Skin of body (tissue), 2 donors: ENCODE data around the gene NFATC2. TPM values are rescaled to one million over a fixed set of nuclear protein-coding genes. Genes with fewer than 3 reads are reported as not detected.

Experiments
- DNase-seq: peaks from one replicate; lab custom pipeline; 2025; lab: John Stamatoyannopoulos, UW
- total RNA-seq: library from RNA; depleted of rRNA; stranded (reverse); fragments of >200 nt; gene quantifications from one replicate; pipeline ENCODE4 v1.2.3, GENCODE V29; 2014

Gene NFATC2
- total RNA-seq = 6.0 TPM

GRCh38 chr20:51542571-51543421 is at the start of gene NFATC2:
Gene NFATC2 (minus strand): TSS chr20:51542719. CDS start chr20:51542499, 220 bp downstream.
- DNase-seq = no peak

- DNase-seq = peak; percentile 70
These were observed 49.4 kb upstream of the NFATC2 start for GRCh38 chr20:51591871-51592270.

- no peak for DNase-seq
These were observed 46.2 kb upstream of the NFATC2 start for GRCh38 chr20:51588762-51589161.

DNA sequence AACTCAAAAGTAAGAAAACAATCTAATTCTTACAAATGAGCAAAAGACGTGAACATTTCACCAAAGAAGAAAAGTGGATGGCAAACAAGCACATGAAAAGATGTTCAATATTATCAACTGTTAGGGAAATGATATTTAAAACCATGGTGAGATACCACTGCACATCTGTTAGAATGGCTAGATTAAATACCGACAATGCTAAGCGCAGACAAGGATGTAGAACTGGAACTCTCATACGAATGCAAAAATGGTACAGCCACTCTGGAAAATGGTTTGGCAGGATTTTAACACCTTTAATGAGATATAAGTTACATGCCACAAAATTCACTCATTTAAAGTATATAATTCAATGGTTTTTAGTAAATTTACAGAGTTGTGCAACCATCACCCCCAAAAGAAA is 44.6 kb upstream of the NFATC2 start:
- DNase-seq = no peak

DNA sequence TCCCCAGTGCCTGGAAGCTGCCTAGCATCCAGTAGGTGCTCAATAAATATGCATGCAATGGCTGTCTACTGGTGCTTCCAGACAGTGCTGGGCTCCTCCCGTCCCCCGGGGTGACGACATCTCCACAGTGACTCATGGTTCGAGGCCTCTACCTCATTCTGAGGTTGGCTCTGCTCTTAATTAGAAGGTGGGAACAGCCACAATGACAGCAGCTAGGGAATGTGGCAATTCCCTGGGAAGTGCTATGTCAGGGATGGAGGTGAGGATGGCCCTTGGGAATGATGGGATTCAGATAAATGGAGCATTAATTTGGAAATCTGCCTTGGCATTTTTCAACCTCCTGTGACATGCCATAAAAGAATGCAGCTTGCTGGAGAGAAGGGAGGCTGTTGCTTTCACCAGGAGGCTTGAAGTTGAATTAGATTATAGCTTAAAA is 43.5 kb upstream of the NFATC2 start:
- DNase-seq = no peak

- DNase-seq = no peak
These were observed 42.6 kb upstream of the NFATC2 start for GRCh38 chr20:51585148-51585547.

DNA sequence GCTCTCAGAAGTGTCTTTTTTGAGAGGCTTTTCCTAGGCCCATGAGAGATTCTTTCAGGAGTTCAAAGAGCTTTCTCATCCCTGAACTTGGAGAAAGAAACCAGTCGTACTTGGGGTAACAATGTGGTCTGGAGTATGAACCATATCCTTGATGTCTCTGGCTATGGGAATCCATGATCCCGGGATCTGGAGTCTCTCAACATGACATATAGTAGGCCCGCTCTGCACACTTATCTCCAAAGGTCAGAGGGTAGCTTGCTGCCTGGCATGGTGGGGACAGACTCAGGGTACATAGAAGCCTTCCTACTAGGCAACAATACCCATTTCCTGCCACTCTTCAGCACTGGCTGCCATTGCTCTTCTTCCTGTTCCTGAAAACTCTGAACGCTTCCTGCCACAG is 42.2 kb upstream of the NFATC2 start:
- no peak for DNase-seq

DNA sequence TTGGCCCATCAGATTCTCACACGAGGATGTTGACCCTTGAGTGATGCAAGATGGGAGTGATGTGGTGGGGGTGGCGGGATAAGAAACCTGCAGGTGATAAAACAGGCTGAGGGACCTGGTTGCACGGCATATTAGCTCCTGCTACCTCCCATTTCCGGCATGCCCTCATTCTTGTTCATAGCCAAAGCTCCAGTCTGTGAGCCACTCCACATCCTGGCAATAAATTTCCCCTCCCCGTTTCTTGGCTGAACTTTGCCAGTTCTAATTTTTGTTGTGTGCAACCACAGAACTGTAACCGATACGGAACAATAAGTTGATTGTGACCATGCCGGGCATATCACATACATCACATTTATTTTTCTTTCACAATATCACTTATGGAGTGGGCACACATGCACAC is 41.6 kb upstream of the NFATC2 start:
- no peak for DNase-seq

GRCh38 chr20:51583499-51583898 is 41.0 kb upstream of the NFATC2 start:
- DNase-seq = no peak

DNA sequence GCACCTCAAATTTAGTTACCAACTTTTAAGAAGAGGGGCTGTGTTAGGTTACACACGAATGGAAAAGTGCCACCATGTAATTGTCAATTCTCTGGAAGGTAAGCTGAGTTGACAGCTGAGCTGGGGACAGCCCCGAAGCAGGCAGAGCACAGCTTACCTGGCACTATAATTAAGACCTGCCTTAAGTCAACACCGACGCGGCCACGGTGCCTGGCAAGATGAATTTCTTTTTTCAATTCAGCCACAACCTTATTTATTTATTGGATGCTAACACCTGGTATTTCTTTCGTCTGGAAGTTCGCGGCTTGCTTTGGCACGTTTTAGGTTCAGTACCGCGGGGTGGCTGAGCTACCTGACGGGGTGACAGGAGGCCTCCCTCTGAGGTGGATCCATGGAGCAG is 40.6 kb upstream of the NFATC2 start:
- DNase-seq = no peak

DNA sequence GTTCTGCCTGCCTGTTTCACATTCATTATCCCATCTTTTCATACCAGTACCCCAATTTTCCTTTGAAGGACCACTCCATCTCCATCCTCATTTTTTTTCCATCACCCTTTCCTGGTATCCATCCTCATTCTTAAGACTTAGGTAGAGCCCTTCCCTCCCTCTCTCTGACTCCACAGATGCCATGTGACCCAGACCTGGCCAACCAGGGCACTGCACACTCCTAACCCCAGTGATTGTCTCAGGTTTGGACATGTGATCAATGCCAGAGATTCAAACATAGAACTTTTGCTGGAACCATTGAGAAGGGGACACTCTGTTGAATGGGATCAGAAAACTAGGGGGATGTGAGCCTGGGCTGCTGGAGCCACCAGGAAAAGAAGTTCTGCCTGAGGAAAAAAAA is 39.1 kb upstream of the NFATC2 start:
- no peak for DNase-seq

DNA sequence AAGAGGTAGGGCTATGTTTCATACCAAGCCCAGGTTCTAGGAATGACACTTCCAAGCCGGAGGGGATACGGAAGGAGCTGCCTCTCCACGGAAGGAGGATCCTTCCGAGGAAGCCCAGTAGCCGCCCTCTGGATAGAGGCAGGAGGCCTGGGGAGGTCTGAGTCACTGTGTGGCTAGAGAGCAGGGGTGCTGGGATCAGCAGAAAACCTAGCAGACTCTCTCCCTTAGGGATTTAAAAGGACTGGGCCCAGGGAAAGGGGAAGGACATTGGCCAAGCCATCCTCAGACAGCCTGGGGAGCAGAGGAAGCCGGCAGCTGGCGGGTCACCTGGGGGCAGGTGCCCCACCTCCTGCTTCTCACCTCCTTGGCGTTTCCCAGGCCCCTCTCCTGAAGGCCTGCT is 36.6 kb upstream of the NFATC2 start:
- no peak for DNase-seq

DNA sequence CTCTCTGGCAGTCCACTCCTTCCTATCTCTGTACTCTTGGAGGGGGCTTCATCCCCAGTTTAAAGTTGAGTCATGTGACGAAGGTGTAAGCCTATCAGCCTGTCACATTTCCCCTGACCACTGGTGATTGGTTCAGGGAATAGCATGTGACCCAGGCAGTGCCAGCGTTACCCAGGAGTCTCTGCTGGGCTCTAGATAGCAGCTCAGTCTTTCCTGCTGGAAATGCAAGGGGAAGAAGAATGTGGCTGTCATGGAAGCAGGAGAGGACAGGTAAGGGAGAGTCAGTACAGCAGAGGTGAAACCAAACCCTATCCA is 35.6 kb upstream of the NFATC2 start:
- DNase-seq = no peak

DNA sequence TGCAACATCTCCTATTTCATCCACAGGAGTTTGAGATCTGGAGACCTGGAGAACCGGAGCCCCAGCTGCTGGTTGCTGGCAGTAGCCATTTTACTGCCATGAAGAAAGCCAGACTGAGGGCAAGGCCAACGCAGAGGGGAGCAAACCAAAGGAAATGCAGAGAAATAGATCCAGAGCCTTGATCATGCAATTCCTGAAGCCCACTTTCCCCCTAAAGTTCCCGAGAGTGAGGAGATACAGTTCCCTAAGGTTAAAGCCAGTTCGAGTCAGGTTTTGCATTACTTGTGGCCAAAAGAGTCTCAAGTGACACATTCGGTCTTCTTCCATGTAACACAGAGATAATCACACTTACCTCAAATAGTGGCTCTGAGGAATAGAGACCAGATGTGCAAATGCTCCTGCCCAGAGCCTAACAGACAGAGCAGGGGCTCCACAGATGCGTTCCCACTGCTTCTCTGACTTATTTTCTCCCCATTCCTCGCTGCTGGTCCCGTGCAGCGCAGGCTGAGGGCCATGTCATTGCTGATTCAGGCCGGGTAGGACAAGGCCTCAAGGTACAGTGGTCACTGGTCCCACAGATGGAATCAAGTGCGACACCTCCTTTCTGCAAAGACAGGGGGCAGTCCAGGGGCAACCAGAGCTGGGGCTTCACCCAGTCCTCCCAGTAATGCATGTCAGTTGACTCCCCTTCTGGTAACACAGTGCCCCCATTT is 35.1 kb upstream of the NFATC2 start:
- no peak for DNase-seq

GRCh38 chr20:51575486-51575885 is 33.0 kb upstream of the NFATC2 start:
- no peak for DNase-seq

GRCh38 chr20:51574248-51575033 is 31.9 kb upstream of the NFATC2 start:
- DNase-seq = no peak

- no peak for DNase-seq
These were observed 31.2 kb upstream of the NFATC2 start for GRCh38 chr20:51573576-51574243.

DNA sequence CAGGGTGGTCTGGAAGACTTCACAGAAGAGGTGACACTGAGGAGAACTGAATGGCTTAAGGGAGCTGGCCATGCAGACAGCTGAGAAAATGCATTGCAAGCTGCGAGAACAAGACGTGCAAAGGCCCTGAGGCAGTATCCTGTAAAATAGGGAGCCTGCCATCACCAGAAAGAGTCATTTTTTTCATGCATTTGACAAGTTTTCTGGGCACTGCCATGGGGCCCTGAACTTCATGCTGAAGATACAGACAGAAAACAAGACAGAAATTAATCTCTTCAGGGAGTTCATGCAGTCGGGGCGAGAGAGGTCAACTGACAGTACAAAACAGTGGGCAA is 28.9 kb upstream of the NFATC2 start:
- DNase-seq = no peak

DNA sequence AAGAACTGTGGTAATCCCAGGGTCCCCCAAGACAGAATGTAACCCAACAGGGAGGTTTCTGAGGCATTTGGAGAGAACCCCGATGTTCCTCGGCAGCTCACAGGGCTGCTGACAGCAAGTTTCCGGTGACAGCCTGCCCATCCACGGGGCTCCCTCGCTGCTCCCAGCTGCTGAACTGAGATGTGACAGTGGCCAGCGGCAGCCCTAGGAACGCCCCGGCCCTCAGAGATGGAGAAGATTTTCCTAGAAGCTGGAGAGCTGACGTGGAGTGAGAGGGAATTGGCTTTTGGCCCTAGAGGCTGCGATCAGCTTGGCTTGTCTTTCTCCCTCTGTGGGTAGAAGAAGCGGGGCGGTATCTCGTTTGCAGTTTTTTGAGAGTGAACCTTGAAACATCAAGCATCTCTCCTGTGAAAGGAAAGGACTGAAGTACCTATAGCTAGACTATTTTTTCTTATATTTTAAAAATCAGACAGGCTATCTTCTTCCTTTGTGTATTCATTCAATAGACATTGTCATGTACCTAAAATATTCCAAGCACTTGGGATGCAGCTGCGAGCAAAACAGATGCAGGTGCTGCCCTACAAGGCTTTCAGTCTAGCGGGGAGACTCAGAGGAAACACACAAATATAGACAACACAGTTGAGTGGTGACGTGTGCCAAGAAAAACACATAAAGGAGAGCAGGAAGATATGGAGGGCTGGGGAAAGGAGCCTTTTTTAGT is 28.4 kb upstream of the NFATC2 start:
- DNase-seq = peak; percentile 66

GRCh38 chr20:51569815-51570738 is 27.6 kb upstream of the NFATC2 start:
- no peak for DNase-seq
